Measurements from ENCODE around the gene ANG.
"Not testable (repeated sequence)": the region's sequence is repeated elsewhere in the genome, so short reads cannot be mapped to it uniquely, and the experiment has no call there.

Gene ANG

GRCh38 chr14:20688167-20688839, at the start of gene ANG:
ANG (plus strand) TSS chr14:20688764; CDS start chr14:20693565, 4,801 bp downstream.
- no peak for DNase-seq

DNA sequence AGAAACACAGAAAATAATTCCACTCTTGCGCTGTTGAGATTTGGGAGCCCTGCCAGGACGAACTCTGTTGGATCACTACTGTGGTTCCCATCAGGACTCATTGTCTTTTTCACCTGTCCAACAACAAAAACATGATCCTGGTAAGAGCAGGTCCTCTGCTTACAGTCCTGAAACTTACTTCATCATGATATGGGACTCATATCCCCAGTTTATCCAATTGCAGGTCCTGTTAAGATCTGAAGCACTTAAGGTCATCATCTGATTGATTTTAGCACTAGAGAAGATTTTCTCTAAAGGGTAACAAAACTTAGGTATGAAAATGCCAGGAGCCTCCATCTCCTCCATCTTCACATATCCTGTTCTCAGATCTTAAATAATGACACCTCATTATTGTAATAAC, 47.0 kb upstream of the ANG start, which contains the start of gene OR6S1:
Gene OR6S1, minus strand, starts transcription at position 101 of the 400 bp plus-strand sequence. Its CDS starts 0 bp downstream, at position 101.
- DNase-seq: no peak

DNA sequence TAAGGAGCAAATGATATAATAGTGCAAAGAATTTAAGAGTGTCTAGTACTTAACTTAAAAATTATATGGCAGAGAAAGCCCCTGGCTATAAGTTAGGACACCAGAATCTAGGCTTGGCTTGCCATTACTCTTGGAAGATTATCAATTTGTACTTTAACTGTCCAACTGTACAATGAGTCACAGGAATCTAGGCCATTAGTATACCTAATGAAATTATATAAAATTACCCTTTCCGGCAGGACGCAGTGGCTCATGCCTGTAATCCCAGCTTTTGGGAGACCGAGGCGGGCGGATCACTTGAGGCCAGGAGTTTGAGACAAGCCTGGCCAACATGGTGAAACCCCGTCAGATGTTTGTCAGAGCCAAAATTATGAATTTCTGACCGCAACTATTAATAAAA, 46.4 kb upstream of the ANG start:
- DNase-seq: no peak

DNA sequence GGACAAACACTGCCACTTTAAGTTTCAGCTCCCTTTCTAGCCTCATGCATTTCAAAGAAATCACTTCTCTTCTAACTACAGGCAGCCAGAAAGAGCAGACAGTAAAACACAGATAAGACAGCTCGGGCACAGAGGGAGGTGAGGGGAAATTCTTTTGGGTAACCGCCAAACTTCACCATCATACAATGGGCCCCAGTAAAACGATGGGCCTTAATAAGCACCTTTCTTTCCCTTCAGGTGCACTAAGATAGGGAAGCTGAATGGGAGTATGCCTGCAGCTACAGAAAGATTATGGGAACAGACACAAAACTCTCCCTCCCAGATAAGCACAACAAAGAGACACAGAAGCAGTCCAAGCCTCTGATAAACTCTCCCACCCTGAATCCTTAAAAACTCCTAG, 45.8 kb upstream of the ANG start:
- not testable (repeated sequence) for DNase-seq

- DNase-seq: no peak
Observed at GRCh38 chr14:20644520-20644919, 44.0 kb upstream of the ANG start.

- DNase-seq: no peak
Observed at GRCh38 chr14:20645481-20645880, 43.1 kb upstream of the ANG start.

- DNase-seq: peak; percentile 91
Observed at GRCh38 chr14:20652996-20653975, 35.3 kb upstream of the ANG start.

DNA sequence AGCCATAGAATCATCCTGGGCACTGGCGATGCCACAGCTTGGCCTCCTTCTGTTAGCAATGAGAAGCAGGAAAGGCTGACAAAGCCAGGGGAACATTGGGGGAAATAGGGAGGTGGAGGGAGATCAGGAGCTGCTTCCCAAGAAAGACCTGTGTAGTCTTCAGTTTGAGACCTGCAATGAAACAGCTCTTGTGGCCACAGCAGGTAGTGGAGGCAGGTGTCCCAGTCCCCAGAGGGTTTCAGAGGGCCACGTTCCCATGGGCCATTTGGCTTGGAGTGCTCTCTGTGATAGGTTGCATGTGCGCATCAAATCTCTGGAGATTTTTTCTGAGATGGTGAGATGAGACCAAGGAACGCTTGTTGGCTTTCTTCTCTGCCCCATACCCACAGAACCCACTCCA, 32.7 kb upstream of the ANG start:
- DNase-seq: no peak

- no peak for DNase-seq
Observed at GRCh38 chr14:20656274-20656673, 32.3 kb upstream of the ANG start.

DNA sequence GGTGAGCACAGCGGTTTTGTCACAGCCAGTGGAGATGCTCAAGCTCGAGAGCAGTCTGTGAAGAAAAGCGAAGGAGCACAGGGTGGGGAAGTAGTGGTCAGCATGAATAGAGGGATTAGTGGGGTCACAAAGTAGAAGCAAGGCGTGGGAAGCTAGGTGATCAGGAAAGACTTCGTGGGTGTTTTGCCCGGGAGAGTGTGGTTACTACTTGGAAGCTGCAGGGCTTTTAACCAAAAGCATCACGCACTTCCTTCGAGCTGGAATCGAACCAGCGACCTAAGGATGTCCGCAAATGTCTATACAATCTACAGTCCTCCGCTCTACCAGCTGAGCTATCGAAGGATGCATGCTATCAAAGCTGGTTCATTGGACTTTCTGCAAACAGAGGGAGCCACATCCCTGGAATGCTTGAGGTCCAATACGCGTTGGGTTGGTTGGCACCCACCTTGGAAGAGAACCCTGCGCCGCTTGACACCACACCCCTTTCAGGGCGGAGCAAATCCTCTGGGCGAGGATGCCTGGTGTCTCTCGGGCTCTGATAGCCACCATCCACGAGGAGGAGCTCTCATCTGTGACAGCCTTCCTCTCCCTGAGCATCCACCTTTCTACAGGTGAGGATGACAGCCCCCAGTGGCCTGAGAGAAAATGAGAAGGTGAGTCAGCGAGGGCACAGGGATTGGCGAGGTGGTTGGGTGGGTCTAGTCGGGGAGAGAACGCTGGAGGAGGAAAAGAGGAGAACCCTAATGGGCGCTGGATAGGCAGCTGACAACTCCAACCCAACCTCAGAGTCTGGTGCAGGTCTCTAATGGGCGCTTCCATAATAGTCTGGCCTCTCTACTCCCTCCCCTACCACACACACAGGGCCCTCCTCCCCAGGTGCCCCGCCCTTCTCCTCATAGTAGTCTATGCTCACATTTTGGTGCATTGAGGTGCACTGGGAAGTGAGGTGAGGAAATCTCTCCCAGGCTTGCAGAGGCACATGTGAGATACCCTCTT, 31.1 kb upstream of the ANG start:
- DNase-seq: peak; percentile 65

DNA sequence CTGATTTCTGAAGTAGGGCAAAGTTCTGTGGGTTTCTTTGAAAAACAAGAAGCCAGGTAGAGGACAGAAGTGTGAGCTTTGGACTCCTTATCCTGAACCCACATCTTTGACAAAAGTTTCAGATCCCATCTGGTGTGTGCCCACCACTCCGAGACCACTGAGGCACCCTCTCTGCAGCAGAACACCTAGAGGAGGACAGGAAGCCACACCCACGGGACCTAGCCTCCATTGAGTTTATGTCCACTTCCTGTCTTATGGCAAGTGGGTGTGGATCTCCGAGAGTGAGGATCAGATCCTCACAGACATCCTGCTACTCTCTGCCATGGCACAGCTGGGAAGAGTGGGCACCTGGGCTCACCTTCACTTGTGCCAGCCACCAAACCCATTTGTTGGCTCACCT, 30.3 kb upstream of the ANG start:
- DNase-seq: no peak

- DNase-seq: no peak
Observed at GRCh38 chr14:20659336-20659735, 29.2 kb upstream of the ANG start.

- no peak for DNase-seq
Observed at GRCh38 chr14:20659813-20660395, 28.7 kb upstream of the ANG start.

DNA sequence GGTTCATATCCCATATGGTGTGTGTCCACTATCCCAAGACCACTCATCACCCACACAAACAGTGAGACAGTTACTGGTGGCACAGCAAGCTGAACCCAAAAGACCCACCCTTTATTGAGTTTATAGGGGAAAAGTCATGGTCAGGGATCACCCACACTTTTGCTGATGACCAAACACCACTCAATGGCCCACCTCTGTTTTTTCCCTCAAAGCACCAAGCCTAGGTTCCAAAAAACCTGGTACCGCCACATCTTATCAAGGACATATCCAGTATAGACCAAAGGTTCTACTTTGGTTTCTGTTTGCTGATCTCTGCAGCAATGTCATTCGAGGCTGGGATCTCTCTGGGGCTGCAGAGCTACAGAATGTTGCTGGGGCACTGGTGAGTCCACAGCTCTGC, 27.4 kb upstream of the ANG start:
- DNase-seq: no peak

DNA sequence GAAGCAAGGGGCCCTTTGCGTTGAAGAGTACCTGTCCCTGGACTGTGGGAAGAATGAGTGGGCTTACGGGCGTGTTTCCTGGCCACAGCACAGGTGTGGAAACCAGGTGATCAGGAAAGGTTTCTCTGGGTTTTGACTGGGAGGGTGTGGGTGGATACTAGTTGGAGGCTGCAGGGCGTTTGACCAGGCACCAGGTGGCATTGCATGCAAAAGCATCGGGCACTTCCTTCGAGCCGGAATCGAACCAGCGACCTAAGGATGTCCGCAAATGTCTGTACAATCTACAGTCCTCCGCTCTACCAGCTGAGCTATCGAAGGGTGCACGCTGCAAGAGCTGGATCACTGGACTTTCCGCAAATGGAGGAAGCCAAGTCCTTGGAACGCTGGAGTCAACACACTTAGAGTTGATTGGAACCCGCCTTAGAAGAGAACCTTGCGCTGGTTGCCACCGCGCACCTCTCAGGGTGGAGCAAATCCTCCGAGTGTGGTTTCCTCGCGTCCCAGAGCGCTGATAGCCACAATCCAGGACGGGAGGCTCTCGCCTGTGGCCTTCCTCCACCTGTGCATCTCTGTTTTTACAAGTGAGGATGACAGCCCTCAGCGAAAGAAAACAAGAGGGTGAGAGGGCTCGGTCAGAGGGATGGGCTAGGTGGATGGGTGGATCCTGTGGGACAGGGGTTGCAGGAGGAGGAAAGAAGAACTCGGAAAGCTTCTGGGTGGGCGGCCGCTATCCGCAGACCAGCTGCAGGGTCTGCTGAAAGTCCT, 25.4 kb upstream of the ANG start:
- peak; percentile 94 for DNase-seq

GRCh38 chr14:20666400-20666961, 22.1 kb upstream of the ANG start:
- DNase-seq: not testable (repeated sequence)

- DNase-seq: no peak
Observed at GRCh38 chr14:20667957-20668356, 20.6 kb upstream of the ANG start.

GRCh38 chr14:20668969-20669368, 19.6 kb upstream of the ANG start:
- DNase-seq: no peak

DNA sequence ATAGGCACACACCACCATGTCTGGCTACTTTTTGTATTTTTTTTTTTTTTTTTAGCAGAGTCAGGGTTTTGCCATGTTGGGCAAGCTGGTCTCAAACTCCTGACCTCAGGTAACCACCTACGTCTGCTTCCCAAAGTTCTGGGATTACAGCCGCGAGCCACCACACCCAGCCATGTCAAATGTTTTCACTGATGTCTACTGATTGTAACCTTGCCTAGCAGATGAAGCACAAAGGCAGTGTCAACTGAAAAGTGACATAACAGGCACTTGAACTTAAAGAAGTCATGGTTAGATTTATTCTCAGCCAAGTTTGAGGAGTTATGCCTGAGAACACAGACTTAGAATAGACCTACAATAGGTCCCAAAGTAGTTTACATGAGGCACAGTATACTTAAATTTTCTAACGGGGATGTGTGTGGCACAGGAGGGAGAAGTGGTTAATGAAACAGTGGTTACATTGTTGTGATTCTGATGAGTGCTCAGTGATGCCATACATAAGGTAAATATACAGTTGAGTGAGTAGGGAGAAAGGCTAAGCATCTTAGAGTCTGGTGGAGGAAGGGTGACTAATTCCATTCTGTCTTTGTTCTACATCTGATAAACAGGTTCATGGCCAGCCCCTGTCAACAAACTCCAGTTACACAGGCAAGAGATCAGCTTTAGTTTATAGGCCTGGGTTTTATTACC, 16.8 kb upstream of the ANG start:
- DNase-seq: no peak

GRCh38 chr14:20675669-20676068, 12.9 kb upstream of the ANG start:
- no peak for DNase-seq

DNA sequence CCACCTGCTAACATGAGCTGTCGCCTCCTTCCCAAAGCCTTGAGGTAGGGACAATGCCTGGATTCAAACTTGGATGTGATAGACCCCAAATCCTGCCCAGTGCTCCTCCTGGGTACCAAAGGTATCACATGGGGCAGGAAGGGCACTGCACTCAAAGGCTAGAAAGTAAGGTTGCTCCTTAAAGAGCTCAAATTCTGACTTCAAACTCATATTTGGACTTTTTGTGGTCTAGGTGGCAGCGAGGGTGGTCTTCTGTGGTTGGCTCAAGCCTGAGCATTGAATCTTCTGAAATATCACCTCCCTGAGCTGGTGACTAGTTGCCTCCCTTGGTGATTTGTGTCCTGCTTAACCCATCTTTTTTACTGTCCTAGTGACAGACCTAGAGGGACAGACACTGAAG, 12.5 kb upstream of the ANG start:
- DNase-seq: no peak
